DOHH2 (cell line): ENCODE data around the gene SPOP.

ENCODE experiments used
- H3F3A ChIP-seq: fragments of 200-600 bp; sonication (generic), shearing (Covaris generic); 2 replicates; pipeline ENCODE4 v1.6.0; 2016; ENCODE audit warnings: antibody characterized with exemption, mild to moderate bottlenecking; ENCODE audit not compliant: control insufficient read depth, insufficient read depth
- H3K27ac ChIP-seq: fragments of 200-600 bp; sonication (generic); 2 replicates; pipeline ENCODE4 v1.5.1; 2014; ENCODE audit warnings: low read depth, mild to moderate bottlenecking, low read length, moderate library complexity
- H3K27me3 ChIP-seq: fragments of 200-600 bp; sonication (generic); 2 replicates; pipeline ENCODE4 v1.6.1; 2014; ENCODE audit warnings: mild to moderate bottlenecking, low read length, mixed read lengths; ENCODE audit not compliant: control insufficient read depth
- H3K36me3 ChIP-seq: fragments of 200-600 bp; sonication (generic); 2 replicates; pipeline ENCODE4 v1.6.1; 2014; ENCODE audit warnings: mild to moderate bottlenecking, low read length, moderate library complexity, mixed read lengths; ENCODE audit not compliant: control insufficient read depth
- H3K4me1 ChIP-seq: fragments of 200-600 bp; sonication (generic); 2 replicates; pipeline ENCODE4 v1.6.1; 2014; ENCODE audit warnings: mild to moderate bottlenecking, low read length, mixed read lengths; ENCODE audit not compliant: control insufficient read depth
- H3K4me2 ChIP-seq: fragments of 200-600 bp; sonication (generic); 2 replicates; pipeline ENCODE4 v1.6.0; 2014; ENCODE audit warnings: mild to moderate bottlenecking, low read length, moderate library complexity
- H3K4me3 ChIP-seq: fragments of 200-600 bp; sonication (generic); 2 replicates; pipeline ENCODE4 v1.5.1; 2014; ENCODE audit warnings: mild to moderate bottlenecking, low read length, mixed read lengths
- H3K79me2 ChIP-seq: fragments of 200-600 bp; sonication (generic); 2 replicates; pipeline ENCODE4 v1.6.1; 2014; ENCODE audit warnings: mild to moderate bottlenecking, low read length, mixed read lengths; ENCODE audit not compliant: control insufficient read depth
- H3K9me2 ChIP-seq: fragments of 200-600 bp; sonication (generic); replicated peaks from 2 replicates; pipeline ENCODE4 v1.6.1; 2014; ENCODE audit warnings: mild to moderate bottlenecking, low read length, mixed read lengths; ENCODE audit not compliant: control insufficient read depth
- H3K9me3 ChIP-seq: fragments of 200-600 bp; sonication (generic); 2 replicates; pipeline ENCODE4 v1.6.1; 2014; ENCODE audit warnings: antibody characterized with exemption, low read length, mixed read lengths; ENCODE audit not compliant: control insufficient read depth, insufficient read depth
- H4K20me1 ChIP-seq: fragments of 200-600 bp; sonication (generic); 2 replicates; pipeline ENCODE4 v1.6.0; 2014; ENCODE audit warnings: low read depth, mild to moderate bottlenecking, antibody characterized with exemption, low read length, moderate library complexity; ENCODE audit not compliant: control insufficient read depth, insufficient read depth
- EZH2phosphoT487 ChIP-seq: fragments of 200-600 bp; sonication (generic); IDR thresholded peaks from 2 replicates; pipeline ENCODE4 v1.6.1; 2017; ENCODE audit warnings: borderline replicate concordance, mild to moderate bottlenecking, antibody characterized with exemption, low read length, moderate library complexity, mixed read lengths
- TF ChIP-seq, protein P1 (sequence below): fragments of 200-600 bp; sonication (generic); IDR thresholded peaks from one replicate; pipeline ENCODE4 v1.5.1; 2014; ENCODE audit warnings: antibody characterized with exemption, mild to moderate bottlenecking, low read depth, low read length; ENCODE audit not compliant: poor library complexity, severe bottlenecking

Gene SPOP

DNA sequence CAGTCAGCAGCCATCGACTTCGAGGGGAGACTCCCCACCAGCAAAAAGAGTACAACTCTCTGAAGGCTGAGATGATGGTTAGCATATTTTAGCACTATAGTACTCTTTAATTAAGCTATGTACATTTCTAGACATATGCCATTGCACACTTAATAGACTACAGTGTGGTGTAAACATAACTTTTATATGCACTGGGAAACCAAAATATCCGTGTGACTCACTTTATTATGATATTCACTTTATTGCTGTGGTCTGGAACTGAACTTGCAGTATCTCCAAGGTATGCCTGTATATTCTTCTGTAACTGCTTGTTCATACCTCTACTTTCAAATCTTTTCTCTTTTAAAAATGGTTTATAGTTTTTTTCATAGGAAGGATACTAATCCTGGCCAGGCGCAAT, 113.3 kb downstream of the SPOP start:
- no peaks in the 10 kb centered on the region for H3K79me2 ChIP-seq
- TF ChIP-seq, protein P1, sequence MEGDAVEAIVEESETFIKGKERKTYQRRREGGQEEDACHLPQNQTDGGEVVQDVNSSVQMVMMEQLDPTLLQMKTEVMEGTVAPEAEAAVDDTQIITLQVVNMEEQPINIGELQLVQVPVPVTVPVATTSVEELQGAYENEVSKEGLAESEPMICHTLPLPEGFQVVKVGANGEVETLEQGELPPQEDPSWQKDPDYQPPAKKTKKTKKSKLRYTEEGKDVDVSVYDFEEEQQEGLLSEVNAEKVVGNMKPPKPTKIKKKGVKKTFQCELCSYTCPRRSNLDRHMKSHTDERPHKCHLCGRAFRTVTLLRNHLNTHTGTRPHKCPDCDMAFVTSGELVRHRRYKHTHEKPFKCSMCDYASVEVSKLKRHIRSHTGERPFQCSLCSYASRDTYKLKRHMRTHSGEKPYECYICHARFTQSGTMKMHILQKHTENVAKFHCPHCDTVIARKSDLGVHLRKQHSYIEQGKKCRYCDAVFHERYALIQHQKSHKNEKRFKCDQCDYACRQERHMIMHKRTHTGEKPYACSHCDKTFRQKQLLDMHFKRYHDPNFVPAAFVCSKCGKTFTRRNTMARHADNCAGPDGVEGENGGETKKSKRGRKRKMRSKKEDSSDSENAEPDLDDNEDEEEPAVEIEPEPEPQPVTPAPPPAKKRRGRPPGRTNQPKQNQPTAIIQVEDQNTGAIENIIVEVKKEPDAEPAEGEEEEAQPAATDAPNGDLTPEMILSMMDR = no peak
- no peak for TF ChIP-seq EZH2phosphoT487
- no peaks in the 10 kb centered on the region for H3K36me3 ChIP-seq
- H4K20me1 ChIP-seq = no peaks in the 10 kb centered on the region
- no peaks in the 10 kb centered on the region for H3K9me2 ChIP-seq
- H3K4me3 ChIP-seq = no peak overlapping the region
- H3K9me3 ChIP-seq = no peaks in the 10 kb centered on the region
- peaks cover 4% of the 10 kb centered on the region for H3F3A ChIP-seq
- H3K27ac ChIP-seq = no peak overlapping the region
- peaks cover 3% of the 10 kb centered on the region; the same call in 1 of the 2 replicates for H3K4me1 ChIP-seq
- H3K27me3 ChIP-seq = peaks cover 4% of the 10 kb centered on the region; the same call in 1 of the 2 replicates
- no peak overlapping the region for H3K4me2 ChIP-seq

DNA sequence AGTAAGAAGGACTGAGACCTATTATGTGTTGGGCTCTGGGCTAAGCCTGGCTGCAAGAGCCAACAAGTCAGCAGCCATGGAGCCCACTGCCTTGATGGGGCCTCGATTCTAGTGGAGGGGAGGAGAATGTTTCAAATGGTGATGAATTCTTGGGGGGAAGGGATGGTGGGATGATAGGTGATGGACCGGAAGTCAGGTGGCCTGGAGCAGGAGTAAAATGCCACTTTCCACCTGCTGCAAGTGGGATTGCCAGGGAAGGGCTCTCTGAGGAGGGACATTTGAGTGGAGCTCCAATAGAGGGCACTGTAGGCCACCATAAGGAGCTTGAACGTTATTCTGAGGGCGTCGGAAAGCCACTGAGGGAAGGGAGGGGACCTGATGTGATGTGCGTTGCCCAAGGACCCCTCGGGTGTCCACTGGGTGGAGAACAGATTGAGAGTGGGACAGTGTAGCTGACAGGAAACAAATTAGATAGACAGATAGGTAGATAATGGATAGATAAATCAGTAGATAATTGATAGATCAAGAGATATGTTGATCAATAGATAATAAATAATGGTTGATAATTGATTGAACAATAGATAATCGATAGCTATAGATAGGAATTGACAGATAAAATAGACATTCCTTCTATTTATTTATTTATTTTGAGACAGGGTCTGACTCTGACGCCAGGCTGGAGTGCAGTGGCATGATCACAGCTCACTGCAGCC, 120.4 kb downstream of the SPOP start:
- Histone ChIP-seq H3K4me3 (no peak overlapping the region), H3K27me3 (no peaks in the 10 kb centered on the region; the same call in 1 of the 2 replicates), H3K27ac (no peak overlapping the region), H3K4me2 (no peak overlapping the region), H3K79me2 (no peaks in the 10 kb centered on the region), H4K20me1 (no peaks in the 10 kb centered on the region), H3K9me3 (no peaks in the 10 kb centered on the region), H3F3A (0 out of 2 replicates have a peak, but pooled peaks cover 2% of the 10 kb centered on the region), H3K36me3 (no peaks in the 10 kb centered on the region), H3K9me2 (no peaks in the 10 kb centered on the region), H3K4me1 (peaks cover 10% of the 10 kb centered on the region)
- TF ChIP-seq, protein P1 = peak; percentile 80
- TF ChIP-seq EZH2phosphoT487 = no peak

DNA sequence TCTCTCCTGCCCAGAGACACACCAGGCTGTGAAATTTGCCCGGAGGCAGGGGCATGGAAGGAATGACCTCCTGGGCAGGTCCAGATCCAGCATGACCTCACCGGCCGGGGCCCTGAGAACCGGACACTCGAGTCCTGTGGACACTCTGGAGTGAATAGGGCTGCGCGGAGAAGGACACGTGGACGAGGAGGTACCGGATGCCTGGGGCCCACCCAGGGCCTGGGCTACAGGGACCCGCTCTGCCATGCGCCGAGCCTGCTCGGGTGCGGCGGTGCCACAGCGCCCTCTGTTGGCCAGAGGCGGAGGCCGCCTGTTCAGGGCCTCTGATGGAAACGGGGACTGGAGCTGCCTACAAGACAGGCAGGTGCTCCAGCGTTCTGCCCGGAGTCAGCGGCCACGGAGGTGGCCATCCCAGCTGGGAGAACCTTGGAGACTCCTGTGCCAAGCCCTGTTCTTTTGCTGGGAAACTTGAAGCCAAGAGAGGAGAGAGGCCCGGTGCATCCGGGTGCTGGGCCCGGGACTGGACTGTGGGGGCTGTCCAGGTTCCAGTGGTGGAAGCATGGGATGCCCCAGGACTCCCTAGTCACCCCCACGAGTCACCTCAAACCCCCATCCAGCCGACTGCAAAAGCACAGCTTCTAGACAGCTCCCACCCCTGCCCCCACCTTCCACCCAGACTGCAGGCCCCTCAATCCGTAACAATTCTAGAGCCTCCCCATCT, 121.5 kb downstream of the SPOP start:
- H3K27ac ChIP-seq = no peak overlapping the region
- no peaks in the 10 kb centered on the region for H3K9me2 ChIP-seq

More for the DNA sequence above, 121.5 kb downstream of the SPOP start:
- no peaks in the 10 kb centered on the region for H3K9me3 ChIP-seq
- H4K20me1 ChIP-seq = no peaks in the 10 kb centered on the region
- H3K4me2 ChIP-seq = peak overlapping the region; percentile 43
- H3K79me2 ChIP-seq = no peaks in the 10 kb centered on the region
- H3K4me3 ChIP-seq = no peak overlapping the region
- no peaks in the 10 kb centered on the region for H3K36me3 ChIP-seq
- no peaks in the 10 kb centered on the region; the same call in 1 of the 2 replicates for H3K27me3 ChIP-seq
- 0 out of 2 replicates have a peak, but pooled peaks cover 2% of the 10 kb centered on the region for H3F3A ChIP-seq
- TF ChIP-seq EZH2phosphoT487 = no peak
- TF ChIP-seq, protein P1 = peak; percentile 98
- peaks cover 10% of the 10 kb centered on the region for H3K4me1 ChIP-seq
